ENCODE data around the gene C12orf56. TPM values are rescaled to one million over a fixed set of nuclear protein-coding genes. Genes with fewer than 3 reads are reported as not detected.
"Not testable (repeated sequence)": the region's sequence is repeated elsewhere in the genome, so short reads cannot be mapped to it uniquely, and the experiment has no call there.

Gene C12orf56
- total RNA-seq, 1 donor = 0.73 TPM

- Histone ChIP-seq H3K4me1 (ENCODE audit: insufficient read depth, low read length) (no peaks in the 10 kb centered on the region), H3K4me3 (ENCODE audit: low read length) (no peak overlapping the region), H3K27me3 (ENCODE audit: insufficient read depth, low read length) (no peaks in the 10 kb centered on the region), H3K9me3 (ENCODE audit: low read depth, low read length) (no peaks in the 10 kb centered on the region)
These were observed 90.9 kb downstream of the C12orf56 start for GRCh38 chr12:64299628-64300027.

- Histone ChIP-seq H3K27me3 (ENCODE audit: insufficient read depth, low read length) (no peaks in the 10 kb centered on the region), H3K4me3 (ENCODE audit: low read length) (no peak overlapping the region), H3K9me3 (ENCODE audit: low read depth, low read length) (no peaks in the 10 kb centered on the region), H3K4me1 (ENCODE audit: insufficient read depth, low read length) (no peaks in the 10 kb centered on the region)
These were observed 94.3 kb downstream of the C12orf56 start for GRCh38 chr12:64296301-64296700.

DNA sequence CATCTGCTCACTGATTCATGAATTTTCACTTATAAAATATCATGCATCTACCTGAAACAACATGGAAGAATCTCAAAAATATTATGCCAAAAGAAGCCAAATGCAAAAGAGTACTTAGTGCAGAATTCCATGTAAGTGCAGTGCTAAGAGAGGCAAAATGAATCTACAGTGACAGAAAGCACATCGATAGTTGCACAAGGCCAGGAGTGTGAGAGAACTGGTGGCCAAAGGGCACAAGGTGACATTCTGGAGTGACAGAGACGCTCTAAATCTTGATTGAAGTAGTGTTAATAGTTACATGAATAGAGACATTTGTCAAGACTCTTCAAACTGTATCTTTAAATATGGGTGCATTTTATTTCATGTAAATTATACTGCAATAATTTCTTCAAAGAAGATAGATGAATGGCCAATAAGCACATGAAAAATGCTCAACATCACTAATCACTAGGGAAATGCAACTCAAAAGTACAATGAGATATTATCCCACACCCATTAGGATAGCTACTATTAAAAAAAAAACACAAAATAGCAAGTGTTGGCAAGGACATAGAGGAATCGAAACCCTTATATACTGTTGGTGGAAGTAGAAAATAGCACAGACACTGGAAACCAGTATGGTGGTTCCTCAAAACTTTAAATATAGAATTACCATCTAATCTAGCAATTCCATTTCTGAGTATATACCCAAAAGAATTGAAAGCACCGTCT lies 96.7 kb downstream of the C12orf56 start:
- no peaks in the 10 kb centered on the region for H3K4me1 ChIP-seq (ENCODE audit: insufficient read depth, low read length)

DNA sequence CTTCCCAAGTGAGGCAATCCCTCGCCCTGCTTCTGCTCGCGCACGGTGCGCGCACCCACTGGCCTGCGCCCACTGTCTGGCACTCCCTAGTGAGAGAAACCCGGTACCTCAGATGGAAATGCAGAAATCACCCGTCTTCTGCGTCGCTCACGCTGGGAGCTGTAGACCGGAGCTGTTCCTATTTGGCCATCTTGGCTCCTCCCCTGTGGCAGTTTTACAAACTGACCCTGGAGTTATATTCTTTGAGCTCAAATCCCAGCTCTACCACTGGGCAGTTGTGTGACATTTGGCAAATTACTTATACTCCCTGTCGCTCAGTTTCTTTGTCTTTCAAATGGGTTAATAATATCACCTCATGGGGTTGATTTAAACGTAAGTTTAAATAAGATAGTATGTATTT lies 97.4 kb downstream of the C12orf56 start:
- H3K9me3 ChIP-seq (ENCODE audit: low read depth, low read length); H3K27me3 ChIP-seq (ENCODE audit: insufficient read depth, low read length); H3K4me3 ChIP-seq (ENCODE audit: low read length); H3K4me1 ChIP-seq (ENCODE audit: insufficient read depth, low read length): not testable (repeated sequence)

More for the DNA sequence above, 96.7 kb downstream of the C12orf56 start:
- Histone ChIP-seq H3K4me3 (ENCODE audit: low read length) (no peak overlapping the region), H3K27me3 (ENCODE audit: insufficient read depth, low read length) (no peaks in the 10 kb centered on the region), H3K9me3 (ENCODE audit: low read depth, low read length) (no peaks in the 10 kb centered on the region)

DNA sequence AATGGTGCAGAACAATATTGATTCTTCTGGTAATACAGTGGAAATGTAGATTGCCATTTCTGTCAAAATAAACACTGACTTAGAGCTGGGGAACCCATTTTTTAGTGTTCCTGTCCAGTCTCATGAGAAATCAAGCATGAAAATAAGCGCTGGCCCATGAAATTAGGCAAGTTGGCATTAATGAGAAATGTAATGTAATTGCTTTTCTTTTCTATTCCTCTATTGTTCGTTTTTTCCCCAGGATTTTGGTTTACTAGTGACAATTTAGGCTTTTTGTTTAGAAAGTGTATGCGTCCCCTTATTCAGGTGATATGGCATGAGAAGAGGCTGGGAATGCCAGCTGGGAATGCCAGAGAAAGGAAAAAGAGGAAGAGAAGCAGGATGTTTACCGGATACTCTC lies 104.0 kb downstream of the C12orf56 start:
- no peaks in the 10 kb centered on the region for H3K9me3 ChIP-seq (ENCODE audit: low read depth, low read length)
- H3K4me1 ChIP-seq (ENCODE audit: insufficient read depth, low read length) = no peaks in the 10 kb centered on the region
- H3K4me3 ChIP-seq (ENCODE audit: low read length) = no peak overlapping the region
- H3K27me3 ChIP-seq (ENCODE audit: insufficient read depth, low read length) = no peaks in the 10 kb centered on the region

DNA sequence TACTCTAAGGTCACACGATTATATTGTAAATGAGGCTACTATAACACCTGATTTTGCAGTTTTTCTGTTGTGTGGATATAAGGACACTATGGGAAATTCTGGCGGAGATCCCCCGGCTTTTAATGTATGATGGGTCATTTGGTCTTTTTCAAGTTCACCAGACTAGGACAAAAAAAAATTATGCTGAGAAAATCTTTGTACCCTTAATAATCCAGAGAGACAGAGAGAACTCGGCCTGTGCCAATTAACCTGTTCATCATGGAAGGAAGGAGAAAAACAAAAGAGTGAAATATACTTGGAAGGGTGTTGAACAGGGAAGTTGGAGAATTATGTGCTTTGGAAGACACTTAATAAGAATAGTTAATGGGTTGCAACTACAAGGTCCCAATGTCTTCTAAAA lies 106.3 kb downstream of the C12orf56 start:
- H3K4me1 ChIP-seq (ENCODE audit: insufficient read depth, low read length) = no peaks in the 10 kb centered on the region
- H3K27me3 ChIP-seq (ENCODE audit: insufficient read depth, low read length) = no peaks in the 10 kb centered on the region
- H3K4me3 ChIP-seq (ENCODE audit: low read length) = no peak overlapping the region
- H3K9me3 ChIP-seq (ENCODE audit: low read depth, low read length) = no peaks in the 10 kb centered on the region

- Histone ChIP-seq H3K4me3 (ENCODE audit: low read length) (no peak overlapping the region), H3K27me3 (ENCODE audit: insufficient read depth, low read length) (peaks cover 4% of the 10 kb centered on the region), H3K4me1 (ENCODE audit: insufficient read depth, low read length) (no peaks in the 10 kb centered on the region), H3K9me3 (ENCODE audit: low read depth, low read length) (no peaks in the 10 kb centered on the region)
These were observed 112.1 kb downstream of the C12orf56 start for GRCh38 chr12:64278421-64278820.

DNA sequence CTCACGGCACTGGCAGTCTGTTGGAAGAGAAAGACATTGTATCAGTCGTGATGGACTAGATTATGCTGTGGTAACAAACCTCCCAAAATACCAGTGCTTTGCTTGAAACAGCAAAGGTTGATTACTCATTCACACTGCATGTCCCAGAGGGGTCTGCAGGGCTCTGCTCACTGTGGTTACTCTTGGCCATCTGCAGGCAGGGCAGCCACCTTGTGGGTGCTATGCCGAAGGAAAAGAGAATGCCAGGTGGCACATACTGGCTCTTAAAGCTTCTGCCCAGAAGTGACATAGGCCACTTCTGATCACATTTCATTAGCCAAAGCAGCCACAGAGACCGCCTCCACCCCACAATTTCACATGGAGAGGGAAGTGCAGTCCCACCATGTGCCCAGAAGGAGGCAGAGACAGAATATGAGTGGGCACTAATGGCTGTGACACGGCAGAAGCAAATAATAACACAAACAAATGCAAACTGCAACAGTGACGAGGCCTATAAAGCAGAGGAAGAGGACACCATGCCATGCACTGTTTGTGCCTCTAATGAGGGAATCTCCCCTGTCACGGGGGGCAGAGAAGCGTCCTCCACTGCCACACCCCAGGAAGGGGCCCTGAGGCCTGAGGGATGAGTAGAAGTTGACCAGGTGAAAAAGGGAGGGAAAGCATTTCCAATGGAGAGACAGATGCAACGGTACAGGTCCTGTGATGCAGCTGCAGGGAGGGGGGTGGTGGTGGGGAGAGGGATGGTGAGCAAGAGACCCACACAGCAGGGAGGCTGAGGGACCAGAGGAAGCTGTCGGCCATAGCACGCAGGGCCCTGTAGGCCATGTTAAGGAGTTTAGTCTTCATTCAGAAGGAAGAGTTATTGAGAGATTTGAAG lies 116.8 kb downstream of the C12orf56 start:
- no peaks in the 10 kb centered on the region for H3K4me1 ChIP-seq (ENCODE audit: insufficient read depth, low read length)
- H3K4me3 ChIP-seq (ENCODE audit: low read length) = no peak overlapping the region
- peaks cover 4% of the 10 kb centered on the region for H3K27me3 ChIP-seq (ENCODE audit: insufficient read depth, low read length)
- no peaks in the 10 kb centered on the region for H3K9me3 ChIP-seq (ENCODE audit: low read depth, low read length)

DNA sequence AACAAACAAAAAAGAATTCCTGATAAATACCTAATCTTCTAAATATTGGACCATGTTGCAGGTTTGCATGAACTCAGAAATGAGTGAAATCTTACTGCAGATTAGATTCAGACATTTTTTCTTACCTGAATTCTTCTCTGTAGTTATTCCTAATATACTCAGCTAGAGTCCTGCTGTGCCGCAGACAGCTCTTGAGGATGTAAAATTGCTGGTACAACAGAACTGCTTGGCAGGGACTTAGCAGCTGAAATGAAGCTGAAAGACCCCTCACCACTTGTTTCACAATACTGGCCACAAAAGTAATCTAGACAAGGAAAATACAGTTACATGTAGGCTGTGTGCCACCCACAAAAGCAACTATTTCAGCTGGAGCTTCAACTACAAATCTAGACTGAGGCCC lies 120.1 kb downstream of the C12orf56 start:
- H3K9me3 ChIP-seq (ENCODE audit: low read depth, low read length) = no peaks in the 10 kb centered on the region
- no peaks in the 10 kb centered on the region for H3K4me1 ChIP-seq (ENCODE audit: insufficient read depth, low read length)
- H3K4me3 ChIP-seq (ENCODE audit: low read length) = no peak overlapping the region
- H3K27me3 ChIP-seq (ENCODE audit: insufficient read depth, low read length) = no peaks in the 10 kb centered on the region

- no peaks in the 10 kb centered on the region for H3K4me1 ChIP-seq (ENCODE audit: insufficient read depth, low read length)
- H3K9me3 ChIP-seq (ENCODE audit: low read depth, low read length) = no peaks in the 10 kb centered on the region
- H3K4me3 ChIP-seq (ENCODE audit: low read length) = no peak overlapping the region
- no peaks in the 10 kb centered on the region for H3K27me3 ChIP-seq (ENCODE audit: insufficient read depth, low read length)
These were observed 121.4 kb downstream of the C12orf56 start for GRCh38 chr12:64269161-64269560.

- no peaks in the 10 kb centered on the region for H3K27me3 ChIP-seq (ENCODE audit: insufficient read depth, low read length)
- H3K4me1 ChIP-seq (ENCODE audit: insufficient read depth, low read length) = no peaks in the 10 kb centered on the region
- no peak overlapping the region for H3K4me3 ChIP-seq (ENCODE audit: low read length)
- H3K9me3 ChIP-seq (ENCODE audit: low read depth, low read length) = no peaks in the 10 kb centered on the region
These were observed 122.1 kb downstream of the C12orf56 start for GRCh38 chr12:64268409-64268808.

GRCh38 chr12:64265839-64266238 lies 124.7 kb downstream of the C12orf56 start:
- Histone ChIP-seq H3K9me3 (ENCODE audit: low read depth, low read length) (no peaks in the 10 kb centered on the region), H3K4me3 (ENCODE audit: low read length) (no peak overlapping the region), H3K27me3 (ENCODE audit: insufficient read depth, low read length) (no peaks in the 10 kb centered on the region), H3K4me1 (ENCODE audit: insufficient read depth, low read length) (no peaks in the 10 kb centered on the region)

DNA sequence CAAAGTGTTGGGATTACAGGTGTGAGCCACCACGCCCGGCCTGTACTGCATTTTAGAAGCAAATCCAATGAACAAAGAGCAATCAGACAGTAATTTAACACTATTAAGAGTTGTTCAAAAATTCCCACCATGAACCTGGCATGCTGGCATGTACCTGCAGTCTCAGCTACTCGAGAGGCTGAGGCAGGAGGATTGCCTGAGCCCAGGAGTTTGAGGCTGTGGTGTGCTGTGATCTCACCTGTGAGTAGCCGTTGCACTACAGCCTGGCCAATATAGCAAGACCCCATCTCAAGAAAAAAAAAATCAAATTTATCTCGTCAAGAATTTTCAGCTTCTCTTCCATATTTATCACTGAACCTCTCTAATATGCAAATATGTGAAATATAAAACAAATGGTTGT lies 128.7 kb downstream of the C12orf56 start:
- H3K9me3 ChIP-seq (ENCODE audit: low read depth, low read length) = no peaks in the 10 kb centered on the region
- no peak overlapping the region for H3K4me3 ChIP-seq (ENCODE audit: low read length)
- H3K4me1 ChIP-seq (ENCODE audit: insufficient read depth, low read length) = no peaks in the 10 kb centered on the region
- no peaks in the 10 kb centered on the region for H3K27me3 ChIP-seq (ENCODE audit: insufficient read depth, low read length)

- Histone ChIP-seq H3K9me3 (ENCODE audit: low read depth, low read length) (no peaks in the 10 kb centered on the region), H3K4me1 (ENCODE audit: insufficient read depth, low read length) (no peaks in the 10 kb centered on the region)
These were observed 132.0 kb downstream of the C12orf56 start for GRCh38 chr12:64258576-64258975.

GRCh38 chr12:64256166-64256800 lies 134.3 kb downstream of the C12orf56 start:
- H3K9me3 ChIP-seq (ENCODE audit: low read depth, low read length) = no peaks in the 10 kb centered on the region
- no peak overlapping the region for H3K4me3 ChIP-seq (ENCODE audit: low read length)
- no peaks in the 10 kb centered on the region for H3K27me3 ChIP-seq (ENCODE audit: insufficient read depth, low read length)
- no peaks in the 10 kb centered on the region for H3K4me1 ChIP-seq (ENCODE audit: insufficient read depth, low read length)

More at GRCh38 chr12:64258576-64258975, 132.0 kb downstream of the C12orf56 start:
- Histone ChIP-seq H3K27me3 (ENCODE audit: insufficient read depth, low read length) (no peaks in the 10 kb centered on the region), H3K4me3 (ENCODE audit: low read length) (no peak overlapping the region)
